Stimulated activated CD4-positive, alpha-beta T cell treated with anti-CD3 and anti-CD28 coated beads, TNF-alpha, amount 100 ng/mL, for 24 hours (primary cell): ENCODE results near the gene GLP1R.
A peak's percentile ranks its signal among the peaks of the same experiment; 100 is the strongest.

Source experiments
- DNase-seq, 3 experiments: peaks; one replicate each; pipeline ENCODE4 v3.0.0-alpha.2; 2020; ENCODE audit warnings: low read depth in 3 of 3

Gene GLP1R

DNA sequence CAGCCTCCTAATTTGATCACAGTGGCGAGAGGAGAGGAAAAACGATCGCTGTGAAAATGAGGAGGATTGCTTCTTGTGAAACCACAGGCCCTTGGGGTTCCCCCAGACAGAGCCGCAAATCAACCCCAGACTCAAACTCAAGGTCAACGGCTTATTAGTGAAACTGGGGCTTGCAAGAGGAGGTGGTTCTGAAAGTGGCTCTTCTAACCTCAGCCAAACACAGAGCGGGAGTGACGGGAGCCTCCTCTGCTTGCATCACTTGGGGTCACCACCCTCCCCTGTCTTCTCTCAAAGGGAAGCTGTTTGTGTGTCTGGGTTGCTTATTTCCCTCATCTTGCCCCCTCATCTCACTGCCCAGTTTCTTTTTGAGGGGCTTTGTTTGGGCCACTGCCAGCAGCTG is 37.7 kb downstream of the GLP1R start:
- DNase-seq: peak in 2 of 3 experiments; percentile 2 to 25

- no peak for DNase-seq
These were observed 38.1 kb downstream of the GLP1R start for GRCh38 chr6:39086711-39087110.

GRCh38 chr6:39087197-39087596 is 38.6 kb downstream of the GLP1R start:
- no peak for DNase-seq

GRCh38 chr6:39088331-39088730 is 39.8 kb downstream of the GLP1R start:
- no peak for DNase-seq

DNA sequence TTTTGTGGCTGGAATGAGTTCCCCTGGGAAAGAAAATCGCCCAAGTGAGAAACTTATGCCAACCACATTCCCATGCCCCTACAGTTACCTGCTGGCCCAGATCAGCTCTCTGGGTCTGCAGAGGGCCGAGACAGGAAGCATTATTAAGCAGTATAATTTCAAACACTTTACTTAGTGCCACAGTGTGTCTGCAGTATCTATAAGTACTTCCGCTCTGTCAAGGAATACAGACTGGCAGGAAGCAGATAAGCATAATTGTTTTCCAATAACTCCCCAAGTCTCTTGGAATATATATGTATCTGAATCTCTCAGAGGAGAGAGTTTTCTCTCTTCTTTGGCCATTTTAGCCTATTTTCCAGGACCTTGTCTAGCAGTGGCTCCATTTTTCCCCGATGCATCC is 41.5 kb downstream of the GLP1R start:
- no peak for DNase-seq

GRCh38 chr6:39091220-39091619 is 42.6 kb downstream of the GLP1R start:
- DNase-seq: no peak

GRCh38 chr6:39092124-39092523 is 43.5 kb downstream of the GLP1R start:
- no peak for DNase-seq

DNA sequence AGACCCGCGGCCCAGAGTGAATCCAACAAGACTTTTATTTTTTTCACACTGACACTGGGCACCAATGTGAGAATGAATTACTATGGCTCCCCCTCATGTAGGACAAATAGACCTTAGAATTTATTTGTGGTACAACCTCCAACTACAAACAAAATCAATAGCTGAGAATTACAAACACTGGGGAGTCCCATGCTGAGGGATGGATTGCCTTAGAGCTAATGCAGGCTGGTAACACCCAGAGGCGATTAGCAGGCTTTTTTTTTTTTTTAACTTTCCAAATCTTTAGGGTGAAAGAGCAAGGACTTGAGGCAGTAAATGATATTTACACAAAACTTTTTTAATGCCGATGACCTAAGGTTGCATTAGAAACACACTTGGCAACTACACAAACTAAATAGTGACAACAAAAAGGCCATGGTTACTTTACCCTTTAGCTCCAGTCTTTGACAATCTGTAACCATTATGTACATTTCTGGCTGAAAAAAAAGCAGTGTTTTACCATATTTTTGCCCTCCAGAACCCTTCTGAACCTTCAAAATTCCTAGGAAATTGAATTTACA is 44.6 kb downstream of the GLP1R start:
- no peak for DNase-seq

DNA sequence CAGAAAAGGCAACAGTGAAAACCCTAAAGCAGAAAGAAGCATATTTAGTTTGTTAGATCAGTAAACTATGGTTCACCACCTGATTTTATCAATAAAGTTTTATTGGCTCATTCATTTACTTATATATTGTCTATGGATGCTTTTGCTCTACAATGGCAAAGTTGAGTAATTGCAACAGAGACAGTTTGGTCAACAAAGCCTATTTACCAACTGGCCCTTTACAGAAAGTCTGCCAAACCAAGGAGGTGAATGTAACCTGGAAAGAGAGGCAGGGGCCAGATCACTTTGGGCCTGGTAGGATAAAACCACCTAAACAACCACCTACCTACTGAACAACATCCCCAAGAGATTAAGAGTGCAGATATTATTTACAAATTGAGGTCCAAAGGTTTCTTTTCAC is 47.0 kb downstream of the GLP1R start:
- no peak for DNase-seq

GRCh38 chr6:39100358-39100757 is 51.8 kb downstream of the GLP1R start:
- no peak for DNase-seq

- peak in 1 of 3 experiments; percentile 1 for DNase-seq
These were observed 53.7 kb downstream of the GLP1R start for GRCh38 chr6:39102071-39102820.

DNA sequence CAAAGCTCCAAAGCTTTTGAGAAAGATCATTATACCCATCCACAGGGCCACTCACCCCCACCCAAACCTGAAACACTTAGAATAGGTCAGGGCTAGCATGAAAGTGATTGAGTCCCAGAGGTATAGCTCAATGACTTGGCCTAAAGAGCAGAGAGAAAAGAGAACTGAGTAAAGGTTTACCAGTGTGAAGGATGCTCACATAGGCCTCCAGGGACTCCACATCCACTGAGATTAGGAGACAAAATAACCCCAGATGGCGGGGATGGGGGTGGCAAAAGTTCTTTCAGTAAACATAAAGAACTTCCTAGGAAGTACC is 54.2 kb downstream of the GLP1R start:
- no peak for DNase-seq

- no peak for DNase-seq
These were observed 55.9 kb downstream of the GLP1R start for GRCh38 chr6:39104528-39104927.

DNA sequence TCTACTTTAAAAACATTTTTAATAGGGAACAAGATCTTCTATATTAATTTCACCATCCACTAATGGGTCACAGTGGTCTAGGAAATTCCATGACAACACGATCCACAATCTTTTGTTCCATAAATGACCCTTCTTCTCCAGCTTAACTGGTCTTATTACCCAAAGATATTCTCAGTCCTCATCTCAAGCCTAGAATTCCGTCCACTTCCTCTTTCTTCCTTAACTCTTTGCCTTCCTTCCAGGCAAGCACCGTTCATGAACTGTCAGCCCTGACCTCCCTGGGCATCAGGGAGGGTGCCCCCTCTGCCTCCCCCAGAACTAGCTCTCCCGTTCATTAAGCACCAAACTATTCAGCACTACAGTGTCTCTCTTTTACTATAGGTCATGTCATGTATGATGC is 58.5 kb downstream of the GLP1R start:
- no peak for DNase-seq

- no peak for DNase-seq
These were observed 59.1 kb downstream of the GLP1R start for GRCh38 chr6:39107641-39108040.

- no peak for DNase-seq
These were observed 59.7 kb downstream of the GLP1R start for GRCh38 chr6:39108041-39108839.

DNA sequence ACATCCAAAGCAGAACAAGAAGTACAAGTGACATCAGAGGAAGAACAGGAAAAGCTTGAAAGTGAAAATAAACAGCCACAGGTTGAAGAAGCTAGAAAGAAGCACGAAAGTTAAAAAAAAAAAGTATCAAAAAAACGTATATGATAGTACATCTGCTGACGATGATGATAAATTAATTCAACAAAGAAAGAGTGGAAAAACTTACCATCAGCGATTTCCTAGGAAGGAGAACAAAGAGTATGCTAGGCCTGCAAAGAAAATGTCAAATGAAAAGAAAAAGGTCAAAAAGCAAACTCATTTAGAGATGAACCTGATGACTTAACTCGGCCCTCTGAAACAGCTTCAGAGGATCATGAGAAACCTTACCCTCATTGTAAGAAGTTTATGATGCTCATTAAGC is 62.7 kb downstream of the GLP1R start:
- DNase-seq: no peak

DNA sequence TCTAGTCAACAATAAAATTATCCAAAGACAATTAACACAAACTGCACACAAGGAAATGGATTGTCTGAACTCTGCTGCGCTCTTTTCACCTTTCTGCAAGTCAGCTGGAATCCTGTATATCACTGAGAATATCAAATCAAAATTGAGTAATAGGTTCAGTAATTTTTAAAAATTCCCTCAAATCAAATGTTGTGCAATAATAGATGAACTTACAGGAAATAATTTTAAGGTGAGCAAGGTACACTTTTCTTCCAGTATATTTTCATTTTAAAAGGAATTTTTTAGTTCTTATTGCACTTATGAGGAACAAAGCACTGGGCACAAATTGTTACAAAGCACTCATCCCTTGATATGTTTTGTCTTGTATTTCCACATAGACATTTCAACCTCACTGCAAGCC is 65.2 kb downstream of the GLP1R start:
- DNase-seq: no peak

- DNase-seq: no peak
These were observed 65.8 kb downstream of the GLP1R start for GRCh38 chr6:39114388-39114703.

- peak; percentile 86 to 92 (median 88) for DNase-seq
These were observed 66.4 kb downstream of the GLP1R start, which contains the start of gene SAYSD1 for GRCh38 chr6:39114704-39115599. Gene SAYSD1 (minus strand): TSS chr6:39115186. CDS start chr6:39115089, 97 bp downstream.

DNA sequence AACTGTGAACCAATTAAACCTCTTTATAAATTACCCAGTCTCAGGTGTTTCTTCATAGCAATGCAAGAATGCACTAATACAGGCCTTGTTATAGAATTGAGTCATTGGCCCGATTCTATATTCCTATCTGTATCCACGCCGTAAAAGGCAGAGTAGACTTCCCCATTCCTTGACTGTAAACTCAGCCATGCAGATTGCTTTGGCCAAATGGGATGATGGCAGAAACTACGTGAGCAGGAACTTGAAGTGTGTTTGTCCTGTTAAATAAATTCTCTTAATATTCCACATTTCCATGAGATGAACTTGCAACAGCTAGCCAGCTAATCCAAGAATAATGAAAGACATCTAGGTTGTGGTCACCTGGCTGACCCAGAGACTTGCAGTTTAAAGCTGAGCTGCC is 70.3 kb downstream of the GLP1R start:
- no peak for DNase-seq

DNA sequence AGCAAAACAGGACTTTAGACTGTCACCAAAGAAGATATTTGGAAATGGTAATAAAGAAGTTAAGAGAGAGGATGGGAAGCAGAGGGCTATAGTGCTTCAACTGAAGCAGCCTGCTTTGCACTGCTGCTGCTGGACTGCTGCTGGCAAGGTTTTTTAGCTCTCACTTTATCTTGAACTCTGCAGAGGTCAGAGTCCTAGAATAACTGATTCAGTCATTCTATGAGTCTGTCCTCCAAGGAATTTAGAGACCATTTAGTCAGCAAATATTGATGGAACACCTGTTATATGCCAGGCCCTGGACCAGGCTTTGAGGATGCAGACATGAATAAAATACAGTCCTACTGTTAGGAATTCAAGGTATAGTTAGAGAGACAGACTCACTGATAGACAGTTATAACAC is 75.5 kb downstream of the GLP1R start:
- no peak for DNase-seq
